Ovary (tissue), 3 donors: ENCODE results near the gene IRF4.

Experiments used
- CTCF ChIP-seq, 3 donors: fragments of 450-650 bp in 2 of 3; fragments of 200-600 bp in 1 of 3; IDR thresholded peaks; one replicate each; pipeline versions ENCODE4 v1.5.1 to v1.8.0; 2016 to 2022; ENCODE audit warnings: antibody characterized with exemption in 3 of 3, mild to moderate bottlenecking in 1 of 3
- EP300 ChIP-seq: sonication (generic); formaldehyde crosslinking; IDR thresholded peaks from one replicate; pipeline ENCODE4 v1.6.1; 2017; ENCODE audit warnings: antibody characterized with exemption
- POLR2A ChIP-seq: fragments of 450-650 bp; IDR thresholded peaks from one replicate; pipeline ENCODE4 v1.6.1; 2017; ENCODE audit warnings: antibody characterized with exemption, mild to moderate bottlenecking, moderate library complexity
- donor health status: DM: no; HTN: no; CAD: no.

- no peak for TF ChIP-seq CTCF (IDR thresholded peaks at IDR 0.05)
- TF ChIP-seq POLR2A, result no peak
- TF ChIP-seq EP300, result no peak
These were observed 23.5 kb upstream of the IRF4 start for GRCh38 chr6:367891-368630.
